K562 (cell line): Measurements from ENCODE around the gene SREBF1. TPM values are rescaled to one million over a fixed set of nuclear protein-coding genes. Genes with fewer than 3 reads are reported as not detected.

Experiments
- KLF6 ChIP-seq: fragments of 250-450 bp; sonication (Bioruptor Pico); IDR thresholded peaks from 2 replicates; pipeline ENCODE4 v1.4.0; 2020; ENCODE audit warnings: mild to moderate bottlenecking, moderate library complexity, borderline replicate concordance
- PTBP1 ChIP-seq: fragments of 200-400 bp; formaldehyde crosslinking; IDR thresholded peaks from 2 replicates; pipeline ENCODE4 v1.6.1; 2017; ENCODE audit warnings: low read depth, low read length
- ZC3H11A ChIP-seq: IDR thresholded peaks from 2 replicates; pipeline ENCODE4 v1.6.1; 2012; ENCODE audit warnings: low read depth, low read length, improper control_type of control experiment
- polyA plus RNA-seq, 8 experiments: library from polyadenylated mRNA; depleted of rRNA in 4 of 8; stranded (reverse) in 5 of 8; unstranded in 3 of 8; fragments of >200 nt; fragmentation: Nextera tagmentation in 2 of 8; fragmentation: Illumina TruSeq in 1 of 8; extraction: Ambion mirVana in 2 of 8; extraction: Trizol in 1 of 8; gene quantifications; 2 replicates each; pipeline versions ENCODE4 v1.2.1 to v1.2.3, GENCODE V29; 2011 to 2014; ENCODE audit warnings: inconsistent platforms in 1 of 8, missing spikeins in 1 of 8
- total RNA-seq, 7 experiments: library from RNA; depleted of rRNA in 6 of 7; stranded (reverse); fragments of >200 nt in 6 of 7; fragmentation: Illumina TruSeq in 2 of 7; extraction: Trizol in 2 of 7; gene quantifications; 2 replicates each; pipeline versions ENCODE4 v1.2.1 to v1.2.3, GENCODE V29; 2011 to 2021; ENCODE audit warnings: low replicate concordance in 1 of 7
- TF ChIP-seq, protein P1 (sequence below): sonication (generic); formaldehyde crosslinking; IDR thresholded peaks from 2 replicates; pipeline ENCODE4 v1.8.1; 2023; ENCODE audit warnings: missing genetic modification reagents, mild to moderate bottlenecking, borderline replicate concordance

SREBF1 gene
- total and polyA plus RNA-seq, 9 of the 15 experiments (the other 6 are each of a cell fraction or from before 2014, with no cell fraction given) = 1.6 to 169 (median 69.4) TPM

DNA sequence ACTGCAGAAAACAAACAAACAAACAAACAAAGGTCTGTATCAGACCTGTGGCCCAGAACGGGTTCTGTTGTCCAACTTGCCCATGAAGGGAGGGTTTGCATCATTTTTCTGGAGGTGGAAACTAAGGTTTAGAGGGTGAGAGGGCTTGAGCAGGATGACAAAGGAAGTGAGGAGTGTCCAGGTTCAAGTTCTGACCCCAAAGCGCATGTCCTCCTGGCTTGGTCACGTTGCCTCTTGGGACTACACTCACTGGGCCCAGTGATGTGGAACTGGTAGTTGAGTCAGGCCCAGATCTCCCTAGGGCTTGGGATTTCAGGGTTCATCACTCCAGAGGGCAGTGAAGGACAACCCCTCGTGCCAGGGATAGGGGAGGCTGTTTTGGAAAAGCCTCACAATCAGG is 1.8 kb downstream of the SREBF1 start (continued):
- TF ChIP-seq, protein P1, sequence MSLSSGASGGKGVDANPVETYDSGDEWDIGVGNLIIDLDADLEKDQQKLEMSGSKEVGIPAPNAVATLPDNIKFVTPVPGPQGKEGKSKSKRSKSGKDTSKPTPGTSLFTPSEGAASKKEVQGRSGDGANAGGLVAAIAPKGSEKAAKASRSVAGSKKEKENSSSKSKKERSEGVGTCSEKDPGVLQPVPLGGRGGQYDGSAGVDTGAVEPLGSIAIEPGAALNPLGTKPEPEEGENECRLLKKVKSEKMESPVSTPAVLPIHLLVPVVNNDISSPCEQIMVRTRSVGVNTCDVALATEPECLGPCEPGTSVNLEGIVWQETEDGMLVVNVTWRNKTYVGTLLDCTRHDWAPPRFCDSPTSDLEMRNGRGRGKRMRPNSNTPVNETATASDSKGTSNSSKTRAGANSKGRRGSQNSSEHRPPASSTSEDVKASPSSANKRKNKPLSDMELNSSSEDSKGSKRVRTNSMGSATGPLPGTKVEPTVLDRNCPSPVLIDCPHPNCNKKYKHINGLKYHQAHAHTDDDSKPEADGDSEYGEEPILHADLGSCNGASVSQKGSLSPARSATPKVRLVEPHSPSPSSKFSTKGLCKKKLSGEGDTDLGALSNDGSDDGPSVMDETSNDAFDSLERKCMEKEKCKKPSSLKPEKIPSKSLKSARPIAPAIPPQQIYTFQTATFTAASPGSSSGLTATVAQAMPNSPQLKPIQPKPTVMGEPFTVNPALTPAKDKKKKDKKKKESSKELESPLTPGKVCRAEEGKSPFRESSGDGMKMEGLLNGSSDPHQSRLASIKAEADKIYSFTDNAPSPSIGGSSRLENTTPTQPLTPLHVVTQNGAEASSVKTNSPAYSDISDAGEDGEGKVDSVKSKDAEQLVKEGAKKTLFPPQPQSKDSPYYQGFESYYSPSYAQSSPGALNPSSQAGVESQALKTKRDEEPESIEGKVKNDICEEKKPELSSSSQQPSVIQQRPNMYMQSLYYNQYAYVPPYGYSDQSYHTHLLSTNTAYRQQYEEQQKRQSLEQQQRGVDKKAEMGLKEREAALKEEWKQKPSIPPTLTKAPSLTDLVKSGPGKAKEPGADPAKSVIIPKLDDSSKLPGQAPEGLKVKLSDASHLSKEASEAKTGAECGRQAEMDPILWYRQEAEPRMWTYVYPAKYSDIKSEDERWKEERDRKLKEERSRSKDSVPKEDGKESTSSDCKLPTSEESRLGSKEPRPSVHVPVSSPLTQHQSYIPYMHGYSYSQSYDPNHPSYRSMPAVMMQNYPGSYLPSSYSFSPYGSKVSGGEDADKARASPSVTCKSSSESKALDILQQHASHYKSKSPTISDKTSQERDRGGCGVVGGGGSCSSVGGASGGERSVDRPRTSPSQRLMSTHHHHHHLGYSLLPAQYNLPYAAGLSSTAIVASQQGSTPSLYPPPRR (CRISPR knock-in tag) = no peak
- TF ChIP-seq ZC3H11A (no peak), PTBP1 (no peak), KLF6 (CRISPR knock-in tag) (no peak)
